Testis (tissue), 2 donors: Measurements from ENCODE around the gene ERC2.

Experiments used
- CTCF ChIP-seq, 3 experiments: fragments of 450-650 bp in 2 of 3; fragments of 200-600 bp in 1 of 3; sonication (generic) in 1 of 3; IDR thresholded peaks; one replicate each; pipeline ENCODE4 v1.5.1; 2016 to 2019; ENCODE audit warnings: antibody characterized with exemption in 3 of 3, mild to moderate bottlenecking in 2 of 3, moderate library complexity in 1 of 3
- POLR2A ChIP-seq: fragments of 450-650 bp; IDR thresholded peaks from one replicate; pipeline ENCODE4 v1.6.1; 2017; ENCODE audit warnings: antibody characterized with exemption, mild to moderate bottlenecking, moderate library complexity

GRCh38 chr3:55648591-55649318 is 819.5 kb downstream of the ERC2 start:
- TF ChIP-seq CTCF (IDR thresholded peaks at IDR 0.05) = no peak
- no peak for TF ChIP-seq POLR2A
